HG03521 (cell line): ENCODE data around the gene HPRT1.
A peak's percentile ranks its signal among the peaks of the same experiment; 100 is the strongest.
"Not testable (repeated sequence)": the region's sequence is repeated elsewhere in the genome, so short reads cannot be mapped to it uniquely, and the experiment has no call there.

Experiments
- ATAC-seq: cut with Tn5 transposase; IDR thresholded peaks from one replicate; pipeline ENCODE4 v1.9.1; 2021; ENCODE audit warnings: mild to moderate bottlenecking, moderate library complexity; ENCODE audit not compliant: unreplicated experiment

The HPRT1 gene

GRCh38 chrX:134460005-134460861 is at the start of gene HPRT1:
HPRT1 (plus strand) TSS chrX:134460165; CDS start chrX:134460312, 147 bp downstream.
- ATAC-seq: peak; percentile 88

- ATAC-seq: no peak
These were observed 43.9 kb upstream of the HPRT1 start for GRCh38 chrX:134416087-134416486.

- no peak for ATAC-seq
These were observed 41.5 kb upstream of the HPRT1 start for GRCh38 chrX:134418317-134419113.

GRCh38 chrX:134419784-134420183 is 40.2 kb upstream of the HPRT1 start:
- ATAC-seq: no peak

GRCh38 chrX:134423606-134424005 is 36.4 kb upstream of the HPRT1 start:
- ATAC-seq: no peak

- ATAC-seq: no peak
These were observed 33.7 kb upstream of the HPRT1 start for GRCh38 chrX:134426281-134426680.

GRCh38 chrX:134431894-134432293 is 28.1 kb upstream of the HPRT1 start:
- ATAC-seq: no peak

GRCh38 chrX:134435894-134436293 is 24.1 kb upstream of the HPRT1 start:
- no peak for ATAC-seq

GRCh38 chrX:134443020-134443419 is 16.9 kb upstream of the HPRT1 start:
- no peak for ATAC-seq

- ATAC-seq: no peak
These were observed 16.5 kb upstream of the HPRT1 start for GRCh38 chrX:134443461-134443860.

- ATAC-seq: no peak
These were observed 15.3 kb upstream of the HPRT1 start for GRCh38 chrX:134444681-134445080.

- no peak for ATAC-seq
These were observed 7.4 kb upstream of the HPRT1 start for GRCh38 chrX:134452596-134452995.

GRCh38 chrX:134453631-134454030 is 6.3 kb upstream of the HPRT1 start:
- ATAC-seq: no peak

- ATAC-seq: no peak
These were observed 5.5 kb upstream of the HPRT1 start for GRCh38 chrX:134454506-134454905.

- no peak for ATAC-seq
These were observed 2.3 kb upstream of the HPRT1 start for GRCh38 chrX:134457708-134458107.

- peak; percentile 14 for ATAC-seq
These were observed 321 bp upstream of the HPRT1 start for GRCh38 chrX:134459683-134460004.

- ATAC-seq: no peak
These were observed 876 bp downstream of the HPRT1 start for GRCh38 chrX:134460862-134461220.

- no peak for ATAC-seq
These were observed 1.5 kb downstream of the HPRT1 start for GRCh38 chrX:134461437-134461836.

- no peak for ATAC-seq
These were observed 3.0 kb downstream of the HPRT1 start for GRCh38 chrX:134462927-134463326.

GRCh38 chrX:134464453-134464852 is 4.5 kb downstream of the HPRT1 start:
- not testable (repeated sequence) for ATAC-seq

GRCh38 chrX:134469486-134469885 is 9.5 kb downstream of the HPRT1 start:
- ATAC-seq: no peak

GRCh38 chrX:134470013-134470412 is 10.0 kb downstream of the HPRT1 start:
- no peak for ATAC-seq
